Measurements from ENCODE around the gene ACSF2. TPM values are rescaled to one million over a fixed set of nuclear protein-coding genes. Genes with fewer than 3 reads are reported as not detected.

ACSF2 gene
- total RNA-seq, 3 donors from 2014 or later (not counting 1 experiment from before 2014, with no cell fraction given), result 24.2 to 40.6 (median 25.8) TPM

GRCh38 chr17:50467855-50468303 lies 41.9 kb downstream of the ACSF2 start:
- no peak overlapping the region for H3K4me3 ChIP-seq (ENCODE audit: low read length)
- no peak overlapping the region for H3K27ac ChIP-seq (ENCODE audit: low read length)
- no peaks in the 10 kb centered on the region for H3K36me3 ChIP-seq (ENCODE audit: control insufficient read depth, insufficient read depth, low read length)
- no peaks in the 10 kb centered on the region for H3K9me3 ChIP-seq (ENCODE audit: control insufficient read depth, insufficient read depth, low read length)
- peaks cover 11% of the 10 kb centered on the region for H3K27me3 ChIP-seq (ENCODE audit: control insufficient read depth, insufficient read depth, low read length)
- H3K4me1 ChIP-seq (ENCODE audit: control insufficient read depth, insufficient read depth, low read length), result peaks cover 29% of the 10 kb centered on the region
- Mint-ChIP-seq H3K27ac (no peak overlapping the region), H3K4me3 (peak overlapping the region; percentile 69), H3K36me3 (no peaks in the 10 kb centered on the region), H3K27me3 (ENCODE audit: low read depth in 2 of 2) (peaks cover 13 to 14% of the 10 kb centered on the region in 2 donors), H3K4me1 (peaks cover 5 to 12% of the 10 kb centered on the region in 2 donors), H3K9me3 (no peaks in the 10 kb centered on the region)
- TF ChIP-seq, protein P1, sequence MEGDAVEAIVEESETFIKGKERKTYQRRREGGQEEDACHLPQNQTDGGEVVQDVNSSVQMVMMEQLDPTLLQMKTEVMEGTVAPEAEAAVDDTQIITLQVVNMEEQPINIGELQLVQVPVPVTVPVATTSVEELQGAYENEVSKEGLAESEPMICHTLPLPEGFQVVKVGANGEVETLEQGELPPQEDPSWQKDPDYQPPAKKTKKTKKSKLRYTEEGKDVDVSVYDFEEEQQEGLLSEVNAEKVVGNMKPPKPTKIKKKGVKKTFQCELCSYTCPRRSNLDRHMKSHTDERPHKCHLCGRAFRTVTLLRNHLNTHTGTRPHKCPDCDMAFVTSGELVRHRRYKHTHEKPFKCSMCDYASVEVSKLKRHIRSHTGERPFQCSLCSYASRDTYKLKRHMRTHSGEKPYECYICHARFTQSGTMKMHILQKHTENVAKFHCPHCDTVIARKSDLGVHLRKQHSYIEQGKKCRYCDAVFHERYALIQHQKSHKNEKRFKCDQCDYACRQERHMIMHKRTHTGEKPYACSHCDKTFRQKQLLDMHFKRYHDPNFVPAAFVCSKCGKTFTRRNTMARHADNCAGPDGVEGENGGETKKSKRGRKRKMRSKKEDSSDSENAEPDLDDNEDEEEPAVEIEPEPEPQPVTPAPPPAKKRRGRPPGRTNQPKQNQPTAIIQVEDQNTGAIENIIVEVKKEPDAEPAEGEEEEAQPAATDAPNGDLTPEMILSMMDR (IDR thresholded peaks at IDR 0.05), result no peak
- DNase-seq, result no peak
- intact Hi-C loops (cut with micrococcal nuclease), result no loop called here
- ATAC-seq, result no peak
- 79% methylated on average over 13 of the region's 13 CpGs for WGBS (ENCODE audit: insufficient coverage)

- Histone ChIP-seq H3K4me1 (ENCODE audit: control insufficient read depth, insufficient read depth, low read length) (peaks cover 29% of the 10 kb centered on the region), H3K4me3 (ENCODE audit: low read length) (no peak within 1 kb of the TSS), H3K9me3 (ENCODE audit: control insufficient read depth, insufficient read depth, low read length) (no peaks in the 10 kb centered on the region), H3K27ac (ENCODE audit: low read length) (no peak within 1 kb of the TSS), H3K27me3 (ENCODE audit: control insufficient read depth, insufficient read depth, low read length) (peaks cover 11% of the 10 kb centered on the region), H3K36me3 (ENCODE audit: control insufficient read depth, insufficient read depth, low read length) (no peaks in the 10 kb centered on the region)
- no peak within 1 kb of the TSS for H3K27ac Mint-ChIP-seq
- DNase-seq (peak in 1 of 2 donors; percentile 20), ATAC-seq (peak in 2 of 3 donors; percentile 46 to 59)
- H3K4me3 Mint-ChIP-seq, result peak within 1 kb of the TSS; percentile 69
- WGBS (ENCODE audit: insufficient coverage), result 30% methylated on average over 71 of the region's 71 CpGs
- no peaks in the 10 kb centered on the region for H3K9me3 Mint-ChIP-seq
- TF ChIP-seq, protein P1 (IDR thresholded peaks at IDR 0.05), result no peak
- H3K27me3 Mint-ChIP-seq (ENCODE audit: low read depth in 2 of 2), result peaks cover 13 to 14% of the 10 kb centered on the region in 2 donors
- H3K4me1 Mint-ChIP-seq, result peaks cover 5 to 12% of the 10 kb centered on the region in 2 donors
- no peaks in the 10 kb centered on the region for H3K36me3 Mint-ChIP-seq
- intact Hi-C loops (cut with micrococcal nuclease), result no loop called here
Measured at GRCh38 chr17:50468304-50469207, 42.5 kb downstream of the ACSF2 start, which contains the start of gene CHAD. Gene CHAD, minus strand, starts transcription at chr17:50468880. Its CDS starts 67 bp downstream, at chr17:50468813.

GRCh38 chr17:50469208-50469605 lies 43.2 kb downstream of the ACSF2 start:
- no peak overlapping the region for H3K4me3 Mint-ChIP-seq
- H3K4me3 ChIP-seq (ENCODE audit: low read length), result no peak overlapping the region
- intact Hi-C loops (cut with micrococcal nuclease), result no loop called here
- no peaks in the 10 kb centered on the region for H3K36me3 ChIP-seq (ENCODE audit: control insufficient read depth, insufficient read depth, low read length)
- 6% methylated on average over 31 of the region's 37 CpGs for WGBS (ENCODE audit: insufficient coverage)
- H3K4me1 ChIP-seq (ENCODE audit: control insufficient read depth, insufficient read depth, low read length), result peaks cover 29% of the 10 kb centered on the region
- peaks cover 13 to 14% of the 10 kb centered on the region in 2 donors for H3K27me3 Mint-ChIP-seq (ENCODE audit: low read depth in 2 of 2)
- peaks cover 11% of the 10 kb centered on the region for H3K27me3 ChIP-seq (ENCODE audit: control insufficient read depth, insufficient read depth, low read length)
- DNase-seq, result no peak
- peaks cover 5 to 12% of the 10 kb centered on the region in 2 donors for H3K4me1 Mint-ChIP-seq
- TF ChIP-seq, protein P1 (IDR thresholded peaks at IDR 0.05), result no peak
- no peak overlapping the region for H3K27ac ChIP-seq (ENCODE audit: low read length)
- peak in 2 of 3 donors; percentile 37 to 42 for ATAC-seq
- no peaks in the 10 kb centered on the region for H3K36me3 Mint-ChIP-seq
- no peaks in the 10 kb centered on the region for H3K9me3 ChIP-seq (ENCODE audit: control insufficient read depth, insufficient read depth, low read length)
- no peaks in the 10 kb centered on the region for H3K9me3 Mint-ChIP-seq
- no peak overlapping the region for H3K27ac Mint-ChIP-seq

Data from natural killer cell (primary cell).